Trophoblast cell (in vitro differentiated cells and primary cell): ENCODE measurements around the gene SPOUT1.

Experiments
- DNase-seq, 2 donors: peaks; one replicate each; pipeline ENCODE4 v3.0.0-alpha.2; 2016
- H2AFZ ChIP-seq: 2 replicates; pipeline ENCODE4 v1.6.1; 2013; ENCODE audit warnings: low read length, moderate library complexity, mild to moderate bottlenecking; ENCODE audit not compliant: insufficient read depth, poor library complexity
- H2AK5ac ChIP-seq: 2 replicates; pipeline ENCODE4 v1.6.1; 2013; ENCODE audit warnings: mild to moderate bottlenecking, low read length
- H2BK120ac ChIP-seq: 2 replicates; pipeline ENCODE4 v1.6.1; 2013; ENCODE audit warnings: low read length, mild to moderate bottlenecking, moderate library complexity; ENCODE audit not compliant: insufficient read depth, poor library complexity
- H2BK12ac ChIP-seq: 2 replicates; pipeline ENCODE4 v1.6.1; 2013; ENCODE audit warnings: mild to moderate bottlenecking, low read length, moderate library complexity
- H2BK5ac ChIP-seq: 2 replicates; pipeline ENCODE4 v1.6.1; 2013; ENCODE audit warnings: low read length, low read depth, moderate library complexity, mild to moderate bottlenecking; ENCODE audit not compliant: poor library complexity
- H3K14ac ChIP-seq: 2 replicates; pipeline ENCODE4 v1.6.1; 2013; ENCODE audit warnings: mild to moderate bottlenecking, low read length
- H3K18ac ChIP-seq: 2 replicates; pipeline ENCODE4 v1.6.1; 2013; ENCODE audit warnings: mild to moderate bottlenecking, low read length
- H3K23ac ChIP-seq: 2 replicates; pipeline ENCODE4 v1.6.1; 2013; ENCODE audit warnings: low read length
- H3K27ac ChIP-seq: 2 replicates; pipeline ENCODE4 v1.5.1; 2013; ENCODE audit warnings: low read depth, mild to moderate bottlenecking, inconsistent platforms, low read length, moderate library complexity
- H3K27me3 ChIP-seq: 2 replicates; pipeline ENCODE4 v1.6.1; 2013; ENCODE audit warnings: inconsistent platforms, mild to moderate bottlenecking, low read length, moderate library complexity; ENCODE audit not compliant: insufficient read depth
- H3K36me3 ChIP-seq, 2 experiments: 1 replicate in 1 of 2; 2 replicates in 1 of 2; pipeline ENCODE4 v1.6.1; 2013; ENCODE audit warnings: low read length in 2 of 2, mild to moderate bottlenecking in 2 of 2, moderate library complexity in 1 of 2; ENCODE audit not compliant: insufficient read depth in 2 of 2, control insufficient read depth in 1 of 2
- H3K4ac ChIP-seq: 2 replicates; pipeline ENCODE4 v1.6.1; 2013; ENCODE audit warnings: low read depth, mild to moderate bottlenecking, low read length, moderate library complexity
- H3K4me1 ChIP-seq, 2 experiments: 1 replicate in 1 of 2; 2 replicates in 1 of 2; pipeline ENCODE4 v1.6.1; 2013; ENCODE audit warnings: low read length in 2 of 2, mild to moderate bottlenecking in 2 of 2, moderate library complexity in 1 of 2; ENCODE audit not compliant: insufficient read depth in 2 of 2, control insufficient read depth in 1 of 2
- H3K4me2 ChIP-seq: 2 replicates; pipeline ENCODE4 v1.6.1; 2013; ENCODE audit warnings: inconsistent platforms, mild to moderate bottlenecking, low read length, moderate library complexity
- H3K4me3 ChIP-seq: 2 replicates; pipeline ENCODE4 v1.5.1; 2013; ENCODE audit warnings: mild to moderate bottlenecking, low read depth, low read length, inconsistent platforms
- H3K79me1 ChIP-seq: one replicate; pipeline ENCODE4 v1.6.1; 2013; ENCODE audit warnings: low read length
- H3K79me2 ChIP-seq: 2 replicates; pipeline ENCODE4 v1.6.1; 2013; ENCODE audit warnings: low read length, mild to moderate bottlenecking; ENCODE audit not compliant: control insufficient read depth, insufficient read depth, poor library complexity
- H3K9ac ChIP-seq: 2 replicates; pipeline ENCODE4 v1.6.1; 2013; ENCODE audit warnings: mild to moderate bottlenecking, low read length
- H3K9me3 ChIP-seq: 2 replicates; pipeline ENCODE4 v1.6.1; 2013; ENCODE audit warnings: low read depth, mild to moderate bottlenecking, control low read depth, inconsistent platforms, low read length; ENCODE audit not compliant: insufficient read depth
- H4K12ac ChIP-seq: 2 replicates; pipeline ENCODE4 v1.6.1; 2013; ENCODE audit warnings: low read depth, mild to moderate bottlenecking, low read length, moderate library complexity
- H4K8ac ChIP-seq: 2 replicates; pipeline ENCODE4 v1.6.1; 2013; ENCODE audit warnings: low read depth, mild to moderate bottlenecking, low read length, moderate library complexity
- H4K91ac ChIP-seq: one replicate; pipeline ENCODE4 v1.6.1; 2013; ENCODE audit warnings: low read depth, mild to moderate bottlenecking, low read length, moderate library complexity
- WGBS: extraction: QIAGEN DNeasy Blood & Tissue Kit; methylation state at CpG from one replicate; pipeline ENCODE4 v1.1.7; 2013; ENCODE audit warnings: missing lambda C conversion rate; ENCODE audit not compliant: insufficient read length, insufficient coverage; ENCODE audit errors: extremely low coverage; 5-methylcytosine and 5-hydroxymethylcytosine counted together

The SPOUT1 gene

DNA sequence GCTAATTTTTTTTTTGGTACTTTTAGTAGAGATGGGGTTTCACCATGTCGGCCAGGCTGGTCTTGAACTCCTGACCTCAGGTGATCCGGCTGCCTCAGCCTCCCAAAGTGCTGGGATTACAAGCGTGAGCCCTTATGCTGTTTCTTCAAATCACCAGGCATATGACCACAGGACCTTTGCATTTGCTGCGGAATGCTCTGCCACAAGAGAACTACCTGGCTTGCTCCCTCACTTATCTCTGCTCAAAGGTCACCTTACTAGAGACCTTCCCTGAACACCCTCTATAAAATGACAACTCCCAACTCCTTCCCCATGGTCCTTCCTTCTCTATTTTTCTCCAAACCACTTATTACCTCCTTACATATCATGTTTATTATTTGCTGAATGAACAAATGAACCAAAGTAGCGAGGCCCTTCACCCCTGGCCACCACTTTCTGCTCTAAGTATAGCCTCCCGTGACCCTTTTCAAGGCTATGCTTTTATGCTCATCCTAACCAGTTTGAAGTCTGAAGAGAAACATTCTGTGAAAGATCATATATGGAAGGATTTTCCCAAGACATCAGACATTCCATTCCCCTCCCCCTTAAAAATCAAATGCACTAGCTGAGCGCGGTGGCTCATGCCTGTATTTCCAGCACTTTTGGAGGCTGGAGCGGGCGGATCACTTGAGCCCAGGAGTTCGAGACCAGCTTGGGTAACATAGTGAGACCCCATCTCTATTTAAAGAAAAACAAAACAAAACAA is 59.1 kb downstream of the SPOUT1 start:
- no peak overlapping the region for H2BK120ac ChIP-seq
- H3K4me3 ChIP-seq: no peak overlapping the region
- H3K79me2 ChIP-seq: peaks cover 6% of the 10 kb centered on the region
- H3K36me3 ChIP-seq: peaks cover 0 to 6% of the 10 kb centered on the region in 2 experiments
- H3K79me1 ChIP-seq: peaks cover 7% of the 10 kb centered on the region
- H3K4me1 ChIP-seq: no peaks in the 10 kb centered on the region
- H2BK5ac ChIP-seq: no peak overlapping the region
- DNase-seq: no peak
- no peaks in the 10 kb centered on the region for H3K27me3 ChIP-seq
- H3K4ac ChIP-seq: peak overlapping the region; percentile 64
- H4K91ac ChIP-seq: no peak overlapping the region
- no peak overlapping the region for H4K8ac ChIP-seq
- H3K9ac ChIP-seq: no peak overlapping the region
- no peak overlapping the region for H2AFZ ChIP-seq
- H2AK5ac ChIP-seq: no peak overlapping the region
- no peak overlapping the region for H3K27ac ChIP-seq
- no peaks in the 10 kb centered on the region for H3K9me3 ChIP-seq
- H3K23ac ChIP-seq: no peak overlapping the region
- H3K4me2 ChIP-seq: peak overlapping the region; percentile 74
- no peak overlapping the region for H2BK12ac ChIP-seq
- no CpG with 5 or more reads among the region's 11 CpGs for WGBS
- no peak overlapping the region for H4K12ac ChIP-seq
- H3K14ac ChIP-seq: no peak overlapping the region
- H3K18ac ChIP-seq: no peak overlapping the region
